Measurements from ENCODE around the gene SLC35E1.

- TF ChIP-seq, protein P1, sequence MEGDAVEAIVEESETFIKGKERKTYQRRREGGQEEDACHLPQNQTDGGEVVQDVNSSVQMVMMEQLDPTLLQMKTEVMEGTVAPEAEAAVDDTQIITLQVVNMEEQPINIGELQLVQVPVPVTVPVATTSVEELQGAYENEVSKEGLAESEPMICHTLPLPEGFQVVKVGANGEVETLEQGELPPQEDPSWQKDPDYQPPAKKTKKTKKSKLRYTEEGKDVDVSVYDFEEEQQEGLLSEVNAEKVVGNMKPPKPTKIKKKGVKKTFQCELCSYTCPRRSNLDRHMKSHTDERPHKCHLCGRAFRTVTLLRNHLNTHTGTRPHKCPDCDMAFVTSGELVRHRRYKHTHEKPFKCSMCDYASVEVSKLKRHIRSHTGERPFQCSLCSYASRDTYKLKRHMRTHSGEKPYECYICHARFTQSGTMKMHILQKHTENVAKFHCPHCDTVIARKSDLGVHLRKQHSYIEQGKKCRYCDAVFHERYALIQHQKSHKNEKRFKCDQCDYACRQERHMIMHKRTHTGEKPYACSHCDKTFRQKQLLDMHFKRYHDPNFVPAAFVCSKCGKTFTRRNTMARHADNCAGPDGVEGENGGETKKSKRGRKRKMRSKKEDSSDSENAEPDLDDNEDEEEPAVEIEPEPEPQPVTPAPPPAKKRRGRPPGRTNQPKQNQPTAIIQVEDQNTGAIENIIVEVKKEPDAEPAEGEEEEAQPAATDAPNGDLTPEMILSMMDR (IDR thresholded peaks at IDR 0.05) = peak in 5 of 12 donors; percentile 14 to 27 (median 23)
- no peak for TF ChIP-seq POLR2A (IDR thresholded peaks at IDR 0.05)
These were observed 44.2 kb downstream of the SLC35E1 start for GRCh38 chr19:16527971-16528521.

All from heart left ventricle (tissue), 13 donors.